HCT116 (cell line): Measurements from ENCODE around the gene DPF3. TPM values are rescaled to one million over a fixed set of nuclear protein-coding genes. Genes with fewer than 3 reads are reported as not detected.

Experiments
- ATAC-seq: fragments of 200-7000 bp; cut with Tn5 transposase; 2 replicates; pipeline ENCODE4 v1.9.1; 2020; ENCODE audit warnings: mild to moderate bottlenecking, moderate library complexity
- BruUV-seq: library from RNA; stranded (reverse); fragments of 400-500 nt; replicated peaks from 2 replicates; lab custom pipeline; 2021; lab: Mats Ljungman, UMichigan
- CTCF ChIA-PET: fragments of 300-600 bp; sonication (Branson Sonifier 250); formaldehyde crosslinking; loops from one replicate; lab custom pipeline; 2021; ENCODE audit warnings: antibody characterized with exemption; lab: Charles Lee
- POLR2A ChIA-PET: fragments of 300-600, 350-600 bp; sonication (Branson Sonifier 250); formaldehyde crosslinking; loops from one replicate; lab custom pipeline; 2021; ENCODE audit warnings: antibody characterized with exemption; lab: Charles Lee
- RAD21 ChIA-PET, 2 experiments: fragments of 300-600 bp; sonication (Branson Sonifier 250); formaldehyde crosslinking; loops; one replicate each; lab custom pipeline; 2023; ENCODE audit warnings: low total read pairs in 2 of 2; ENCODE audit not compliant: uncharacterized antibody in 2 of 2, unreplicated experiment in 2 of 2, low non-redundant PET in 1 of 2; lab: Charles Lee
- DNase-seq: peaks from one replicate; pipeline ENCODE4 v3.0.0-alpha.2; 2010; ENCODE audit warnings: low read depth, low spot score
- H2AFZ ChIP-seq: fragments of 200-600 bp; shearing (Covaris generic), sonication (generic); 2 replicates; pipeline ENCODE4 v1.6.1; 2017; ENCODE audit warnings: low read depth, mixed run types, mixed read lengths, antibody characterized with exemption, low read length; ENCODE audit not compliant: poor library complexity, severe bottlenecking
- H3K27ac ChIP-seq: 2 replicates; pipeline ENCODE4 v1.5.1; 2012; ENCODE audit warnings: low read depth, low read length
- H3K27me3 ChIP-seq: fragments of 200-600 bp; sonication (generic); 2 replicates; pipeline ENCODE4 v1.6.1; 2016; ENCODE audit warnings: mixed run types, low read length, mixed read lengths; ENCODE audit not compliant: insufficient read depth
- H3K36me3 ChIP-seq, 2 experiments: fragments of 200-500 bp in 1 of 2; fragments of 200-600 bp in 1 of 2; sonication (Bioruptor generic) in 1 of 2; sonication (generic) in 1 of 2; 2 replicates each; pipeline versions ENCODE4 v1.5.1 to v1.6.1; 2014 to 2016; ENCODE audit warnings: low read length in 2 of 2, inconsistent platforms in 1 of 2, mixed read lengths in 1 of 2, mixed run types in 1 of 2; ENCODE audit not compliant: insufficient read depth in 2 of 2, control insufficient read depth in 1 of 2
- H3K4me1 ChIP-seq, 2 experiments: fragments of 200-600 bp in 1 of 2; sonication (generic) in 1 of 2; 2 replicates each; pipeline versions ENCODE4 v1.5.1 to v1.6.1; 2012 to 2017; ENCODE audit warnings: low read length in 2 of 2, inconsistent platforms in 1 of 2, mild to moderate bottlenecking in 1 of 2, mixed read lengths in 1 of 2, mixed run types in 1 of 2, moderate library complexity in 1 of 2; ENCODE audit not compliant: insufficient read depth in 2 of 2, control insufficient read depth in 1 of 2
- H3K4me2 ChIP-seq: fragments of 200-600 bp; sonication (generic); 2 replicates; pipeline ENCODE4 v1.6.1; 2017; ENCODE audit warnings: mixed run types, low read length, mixed read lengths
- H3K4me3 ChIP-seq, 2 experiments: fragments of 200-600 bp in 1 of 2; sonication (generic) in 1 of 2; replicated peaks in 1 of 2; 2 replicates each; pipeline ENCODE4 v1.5.1; 2011 to 2016; ENCODE audit warnings: low read length in 2 of 2, control low read depth in 1 of 2, low read depth in 1 of 2, mild to moderate bottlenecking in 1 of 2, mixed read lengths in 1 of 2, mixed run types in 1 of 2
- H3K79me2 ChIP-seq: fragments of 200-600 bp; sonication (generic); 2 replicates; pipeline ENCODE4 v1.6.1; 2017; ENCODE audit warnings: mild to moderate bottlenecking, mixed run types, low read length, moderate library complexity, mixed read lengths; ENCODE audit not compliant: insufficient read depth
- H3K9ac ChIP-seq: fragments of 200-600 bp; sonication (generic); 2 replicates; pipeline ENCODE4 v1.6.1; 2016; ENCODE audit warnings: low read length, mixed read lengths
- H3K9me2 ChIP-seq: fragments of 200-600 bp; sonication (generic), shearing (Covaris generic); 2 replicates; pipeline ENCODE4 v1.6.1; 2017; ENCODE audit warnings: mixed run types, mild to moderate bottlenecking, moderate library complexity; ENCODE audit not compliant: insufficient read depth
- H3K9me3 ChIP-seq, 2 experiments: fragments of 200-500 bp in 1 of 2; fragments of 200-600 bp in 1 of 2; sonication (Bioruptor generic) in 1 of 2; sonication (generic) in 1 of 2; 2 replicates each; pipeline ENCODE4 v1.6.1; 2014 to 2017; ENCODE audit warnings: low read length in 2 of 2, mixed read lengths in 2 of 2, inconsistent platforms in 1 of 2, low read depth in 1 of 2, mild to moderate bottlenecking in 1 of 2, mixed run types in 1 of 2, moderate library complexity in 1 of 2; ENCODE audit not compliant: control insufficient read depth in 1 of 2, insufficient read depth in 1 of 2
- H4K20me1 ChIP-seq: fragments of 200-600 bp; sonication (generic), shearing (Covaris generic); 2 replicates; pipeline ENCODE4 v1.6.1; 2017; ENCODE audit warnings: mixed run types, mild to moderate bottlenecking, moderate library complexity; ENCODE audit not compliant: insufficient read depth
- ATF3 ChIP-seq: IDR thresholded peaks from 2 replicates; pipeline ENCODE4 v1.6.1; 2012
- CBX3 ChIP-seq: IDR thresholded peaks from 2 replicates; pipeline ENCODE4 v1.6.1; 2012; ENCODE audit warnings: low read depth
- CEBPB ChIP-seq: IDR thresholded peaks from 2 replicates; pipeline ENCODE4 v1.6.1; 2012; ENCODE audit warnings: low read depth
- EGR1 ChIP-seq: IDR thresholded peaks from 2 replicates; pipeline ENCODE4 v1.6.1; 2012; ENCODE audit warnings: low read depth
- EZH2 ChIP-seq: fragments of 200-600 bp; sonication (generic); IDR thresholded peaks from 2 replicates; pipeline ENCODE4 v1.6.1; 2017; ENCODE audit warnings: antibody characterized with exemption, mixed run types
- EZH2phosphoT487 ChIP-seq: fragments of 200-600 bp; IDR thresholded peaks from 2 replicates; pipeline ENCODE4 v1.6.1; 2018; ENCODE audit warnings: antibody characterized with exemption, borderline replicate concordance
- FOSL1 ChIP-seq: IDR thresholded peaks from 2 replicates; pipeline ENCODE4 v1.6.1; 2012; ENCODE audit warnings: low read depth
- JUND ChIP-seq: IDR thresholded peaks from 2 replicates; pipeline ENCODE4 v1.6.1; 2012
- MAX ChIP-seq: IDR thresholded peaks from 2 replicates; pipeline ENCODE4 v1.6.1; 2012
- POLR2A ChIP-seq: IDR thresholded peaks from 2 replicates; pipeline ENCODE4 v1.7.0; 2011; ENCODE audit warnings: borderline replicate concordance; ENCODE audit not compliant: insufficient read depth, insufficient read length; ENCODE audit errors: extremely low read depth
- RAD21 ChIP-seq: IDR thresholded peaks from 2 replicates; pipeline ENCODE4 v1.6.1; 2012; ENCODE audit warnings: low read depth, mild to moderate bottlenecking
- SIN3A ChIP-seq: IDR thresholded peaks from 2 replicates; pipeline ENCODE4 v1.6.1; 2012; ENCODE audit warnings: low read depth
- SP1 ChIP-seq: IDR thresholded peaks from 2 replicates; pipeline ENCODE4 v1.6.1; 2012; ENCODE audit warnings: low read depth
- TCF7L2 ChIP-seq: IDR thresholded peaks from 2 replicates; pipeline ENCODE4 v1.7.0; 2011; ENCODE audit warnings: borderline replicate concordance, inconsistent platforms; ENCODE audit not compliant: insufficient read depth, insufficient read length; ENCODE audit errors: extremely low read depth
- YY1 ChIP-seq: IDR thresholded peaks from 2 replicates; pipeline ENCODE4 v1.6.1; 2011; ENCODE audit warnings: low read length, low read depth, moderate library complexity, mild to moderate bottlenecking; ENCODE audit not compliant: insufficient replicate concordance; ENCODE audit errors: extremely low read depth
- ZBTB33 ChIP-seq: IDR thresholded peaks from 2 replicates; pipeline ENCODE4 v1.6.1; 2011; ENCODE audit warnings: mild to moderate bottlenecking, low read length, moderate library complexity; ENCODE audit not compliant: insufficient replicate concordance; ENCODE audit errors: extremely low read depth
- ZFX ChIP-seq: fragments of 450-650 bp; IDR thresholded peaks from 2 replicates; pipeline ENCODE4 v1.6.1; 2017
- ZNF274 ChIP-seq: fragments of 200-500 bp; sonication (Bioruptor generic); IDR thresholded peaks from 2 replicates; pipeline ENCODE4 v1.6.1; 2014; ENCODE audit warnings: mild to moderate bottlenecking, low read depth, low read length, inconsistent platforms
- intact Hi-C: fragments of 100-400 bp; cut with micrococcal nuclease; formaldehyde crosslinking; loops from 2 replicates; pipeline ENCODE4 v1.10.0; 2022
- total RNA-seq: library from RNA; stranded (reverse); gene quantifications from one replicate; pipeline ENCODE4 v1.2.1, GENCODE V29; 2021; ENCODE audit not compliant: unreplicated experiment

Gene DPF3
- total RNA-seq, 1 experiment from 2014 or later = 0.27 TPM

- Histone ChIP-seq H3K79me2 (no peaks in the 10 kb centered on the region), H3K27me3 (peaks cover 9% of the 10 kb centered on the region; the same call in 1 of the 2 replicates), H4K20me1 (no peaks in the 10 kb centered on the region), H3K9me2 (no peaks in the 10 kb centered on the region), H3K36me3 (no peaks in the 10 kb centered on the region), H2AFZ (no peak overlapping the region), H3K9ac (no peak overlapping the region), H3K4me1 (no peaks in the 10 kb centered on the region), H3K27ac (no peak overlapping the region), H3K4me2 (no peak overlapping the region), H3K4me3 (no peak overlapping the region), H3K9me3 (no peaks in the 10 kb centered on the region)
- ChIA-PET POLR2A (no interaction called here), RAD21 (no interaction called here), CTCF (no interaction called here)
- TF ChIP-seq ZFX (no peak), TCF7L2 (no peak), MAX (no peak), EZH2 (no peak), SP1 (no peak), JUND (no peak), EGR1 (no peak)
- intact Hi-C loops = no loop called here
- no peak for ATAC-seq
- no TSS peak for BruUV-seq
- no peak for DNase-seq
Observed at GRCh38 chr14:72657214-72657921, 236.5 kb downstream of the DPF3 start.

- no peak overlapping the region for H3K27ac ChIP-seq
- ChIA-PET CTCF (no interaction called here), POLR2A (no interaction called here), RAD21 (no interaction called here)
- H3K9ac ChIP-seq = no peak overlapping the region
- H3K27me3 ChIP-seq = peaks cover 33% of the 10 kb centered on the region; the same call in 1 of the 2 replicates
- intact Hi-C loops = no loop called here
- H3K4me3 ChIP-seq = no peak overlapping the region
- no peaks in the 10 kb centered on the region for H3K36me3 ChIP-seq
- no peak overlapping the region for H3K4me2 ChIP-seq
- H3K79me2 ChIP-seq = no peaks in the 10 kb centered on the region
- BruUV-seq = no TSS peak
- no peaks in the 10 kb centered on the region for H4K20me1 ChIP-seq
- no peaks in the 10 kb centered on the region for H3K9me2 ChIP-seq
- DNase-seq (no peak), ATAC-seq (no peak)
- H2AFZ ChIP-seq = no peak overlapping the region
- H3K4me1 ChIP-seq = no peaks in the 10 kb centered on the region
- H3K9me3 ChIP-seq = no peaks in the 10 kb centered on the region
- TF ChIP-seq ZBTB33 (no peak), MAX (no peak), SIN3A (no peak), POLR2A (no peak), ZNF274 (no peak), EZH2phosphoT487 (no peak), CEBPB (no peak), YY1 (no peak), FOSL1 (no peak), CBX3 (no peak), ATF3 (no peak), RAD21 (no peak)
Observed at GRCh38 chr14:72653026-72653425, 240.9 kb downstream of the DPF3 start.
